ENCODE data around the gene ZNF511. TPM values are rescaled to one million over a fixed set of nuclear protein-coding genes. Genes with fewer than 3 reads are reported as not detected.

ZNF511 gene
- total and polyA plus RNA-seq, 2 of the 4 experiments (the other 2 are of a cell fraction): 13.6 to 32.6 TPM

- WGBS, 2 experiments (ENCODE audit: extremely low coverage in 2 of 2, insufficient read length in 1 of 2): 100% methylated on average over 7 of the region's 23 CpGs; no CpG with 5 or more reads in 1 of the 2 experiments
These were observed 3.5 kb downstream of the ZNF511 start for GRCh38 chr10:133312016-133312768.

More at GRCh38 chr10:133312016-133312768, 3.5 kb downstream of the ZNF511 start:
- intact Hi-C loops (cut with micrococcal nuclease) (no loop called here), in situ Hi-C loops (cut with MboI; ENCODE audit: low sequenced_read_pairs) (no loop called here), dilution Hi-C loops (cut with HindIII; ENCODE audit: low sequenced_read_pairs, unreplicated experiment) (no loop called here)
- no peak overlapping the region for H3K27ac ChIP-seq (ENCODE audit: insufficient read depth, low read length)
- no peak overlapping the region for H3K4me3 ChIP-seq (ENCODE audit: insufficient read depth, low read depth, low read length)
- H3K9me1 ChIP-seq (ENCODE audit: insufficient read depth, low read length): peaks cover 6% of the 10 kb centered on the region; the same call in 1 of the 2 replicates
- no peak overlapping the region for H2AK5ac ChIP-seq (ENCODE audit: low read depth, low read length)
- no peak overlapping the region for H4K91ac ChIP-seq (ENCODE audit: insufficient read depth, low read depth, low read length)
- ChIA-PET CTCF (no interaction called here), POLR2A (ENCODE audit: unreplicated experiment) (no interaction called here)
- H4K20me1 ChIP-seq (ENCODE audit: insufficient read depth, low read length): peaks cover 17% of the 10 kb centered on the region
- H2AK9ac ChIP-seq (replicated peaks; ENCODE audit: low read depth, low read length, poor library complexity): no peak overlapping the region
- H3K23ac ChIP-seq (ENCODE audit: low read depth, low read length): no peak overlapping the region
- H3K79me1 ChIP-seq (ENCODE audit: low read depth in 1 of 2, low read length in 2 of 2): peaks cover 7 to 21% of the 10 kb centered on the region in 2 experiments
- no peak overlapping the region for H2AFZ ChIP-seq (replicated peaks; ENCODE audit: low read length, poor library complexity)
- no peak overlapping the region for H3K18ac ChIP-seq (ENCODE audit: low read depth, low read length)
- BruUV-seq (replicated peaks): no TSS peak
- no peak overlapping the region for H2BK15ac ChIP-seq (ENCODE audit: low read depth, low read length)
- H2BK5ac ChIP-seq (ENCODE audit: low read depth, low read length, poor library complexity, severe bottlenecking): no peak overlapping the region
- no peak for TF ChIP-seq MXI1 (IDR thresholded peaks at IDR 0.05; ENCODE audit: borderline replicate concordance, low read depth, low read length)
- no peak for TF ChIP-seq POLR2A (IDR thresholded peaks at IDR 0.05; ENCODE audit: low read depth, low read length)
- TF ChIP-seq MAZ (IDR thresholded peaks at IDR 0.05; ENCODE audit: borderline replicate concordance, low read depth, low read length): no peak
- TF ChIP-seq RAD21 (IDR thresholded peaks at IDR 0.05; ENCODE audit: low read length): no peak
- TF ChIP-seq NFE2L2 (IDR thresholded peaks at IDR 0.05; ENCODE audit: low read depth, low read length): no peak
- no peak for TF ChIP-seq CHD1 (IDR thresholded peaks at IDR 0.05; ENCODE audit: low read depth, low read length)
- TF ChIP-seq RCOR1 (IDR thresholded peaks at IDR 0.05; ENCODE audit: insufficient replicate concordance, low read length): no peak
- no peak for TF ChIP-seq CTCF (conservative IDR thresholded peaks at IDR 0.05; ENCODE audit: low read depth, low read length)
- TF ChIP-seq USF2 (IDR thresholded peaks at IDR 0.05; ENCODE audit: low read depth, low read length): no peak
- no peak overlapping the region for H3K9ac ChIP-seq (ENCODE audit: low read depth, low read length)
- H4K8ac ChIP-seq (ENCODE audit: low read depth in 2 of 2, low read length in 2 of 2): no peak overlapping the region
- no peak overlapping the region for H2BK120ac ChIP-seq (ENCODE audit: low read depth, low read length)
- no peaks in the 10 kb centered on the region for H3K27me3 ChIP-seq (ENCODE audit: control insufficient read depth, insufficient read depth, low read length)
- DNase-seq (no peak), ATAC-seq (ENCODE audit: low read depth) (no peak)
- H3K4ac ChIP-seq (ENCODE audit: low read depth, low read length): no peak overlapping the region
- H2BK20ac ChIP-seq (ENCODE audit: low read depth, low read length): no peak overlapping the region
- no peak overlapping the region for H3K4me2 ChIP-seq (ENCODE audit: low read depth, low read length)
- H3K56ac ChIP-seq (ENCODE audit: extremely low read depth, insufficient read depth, low read length): no peak overlapping the region
- no peak overlapping the region for H4K5ac ChIP-seq (ENCODE audit: low read depth, low read length)
- no peak overlapping the region for H3K14ac ChIP-seq (replicated peaks; ENCODE audit: low read depth, low read length)
- peaks cover 3% of the 10 kb centered on the region; the same call in 1 of the 2 replicates for H3K4me1 ChIP-seq (ENCODE audit: control insufficient read depth, insufficient read depth, low read length)
- peaks cover 14% of the 10 kb centered on the region; the same call in 1 of the 2 replicates for H3K36me3 ChIP-seq (ENCODE audit: control insufficient read depth, insufficient read depth, low read length)
- H3K9me3 ChIP-seq (ENCODE audit: control insufficient read depth, insufficient read depth, low read length): no peaks in the 10 kb centered on the region
